HepG2 (cell line): Measurements from ENCODE around the gene CHKA. TPM values are rescaled to one million over a fixed set of nuclear protein-coding genes. Genes with fewer than 3 reads are reported as not detected.

Source experiments
- ARNTL ChIP-seq: sonication (generic); formaldehyde crosslinking; IDR thresholded peaks from 2 replicates; pipeline ENCODE4 v1.4.0; 2020; ENCODE audit warnings: mild to moderate bottlenecking, missing genetic modification reagents
- FLYWCH1 ChIP-seq: sonication (generic); formaldehyde crosslinking; IDR thresholded peaks from 2 replicates; pipeline ENCODE4 v1.8.1; 2023; ENCODE audit warnings: mild to moderate bottlenecking, missing genetic modification reagents
- GTF2F1 ChIP-seq: fragments of 150-350 bp; IDR thresholded peaks from 2 replicates; pipeline ENCODE4 v1.6.1; 2014; ENCODE audit warnings: low read length
- IRX3 ChIP-seq: sonication (generic); formaldehyde crosslinking; IDR thresholded peaks from 2 replicates; pipeline ENCODE4 v1.8.1; 2023; ENCODE audit warnings: mild to moderate bottlenecking, low read depth, missing genetic modification reagents, borderline replicate concordance
- MAX ChIP-seq: IDR thresholded peaks from 2 replicates; pipeline ENCODE4 v1.6.1; 2012; ENCODE audit warnings: inconsistent platforms
- MBNL3 ChIP-seq: fragments of 250-450 bp; sonication (Bioruptor Pico); conservative IDR thresholded peaks from 2 replicates; pipeline ENCODE4 v1.8.0; 2022; ENCODE audit warnings: mild to moderate bottlenecking, inconsistent platforms
- NFE2L2 ChIP-seq: fragments of 150-350 bp; IDR thresholded peaks from 2 replicates; pipeline ENCODE4 v1.6.1; 2014; ENCODE audit warnings: low read length
- NFIC ChIP-seq: IDR thresholded peaks from 2 replicates; pipeline ENCODE4 v1.6.1; 2012; ENCODE audit warnings: mild to moderate bottlenecking, low read length, inconsistent platforms
- NR1H2 ChIP-seq: sonication (generic); formaldehyde crosslinking; IDR thresholded peaks from 2 replicates; pipeline ENCODE4 v1.8.1; 2022; ENCODE audit warnings: low read depth, missing genetic modification reagents, borderline replicate concordance
- RAD51 ChIP-seq: fragments of 450-650 bp; IDR thresholded peaks from 2 replicates; pipeline ENCODE4 v1.6.1; 2016; ENCODE audit warnings: borderline replicate concordance
- REPIN1 ChIP-seq: sonication (generic); formaldehyde crosslinking; IDR thresholded peaks from 2 replicates; pipeline ENCODE4 v1.8.0; 2022; ENCODE audit warnings: missing genetic modification reagents, low read depth, mild to moderate bottlenecking, borderline replicate concordance
- RFX3 ChIP-seq: IDR thresholded peaks from 2 replicates; pipeline ENCODE4 v1.6.1; 2016; ENCODE audit warnings: missing biosample characterization, missing genetic modification reagents
- SAFB2 ChIP-seq: sonication (generic); formaldehyde crosslinking; IDR thresholded peaks from 2 replicates; pipeline ENCODE4 v1.5.1; 2020; ENCODE audit warnings: missing genetic modification reagents, low read depth, mild to moderate bottlenecking, borderline replicate concordance
- SAP130 ChIP-seq: IDR thresholded peaks from 2 replicates; pipeline ENCODE4 v1.6.1; 2016; ENCODE audit warnings: low read depth
- SNAI1 ChIP-seq: sonication (generic); formaldehyde crosslinking; IDR thresholded peaks from 2 replicates; pipeline ENCODE4 v1.5.0; 2020; ENCODE audit warnings: mild to moderate bottlenecking, missing genetic modification reagents, borderline replicate concordance
- THYN1 ChIP-seq: sonication (generic); formaldehyde crosslinking; IDR thresholded peaks from 2 replicates; pipeline ENCODE4 v1.8.1; 2023; ENCODE audit warnings: low read depth, mild to moderate bottlenecking, moderate library complexity, missing genetic modification reagents, borderline replicate concordance
- ZBTB38 ChIP-seq: sonication (generic); formaldehyde crosslinking; IDR thresholded peaks from 2 replicates; pipeline ENCODE4 v1.5.1; 2020; ENCODE audit warnings: mild to moderate bottlenecking, missing genetic modification reagents
- ZNF235 ChIP-seq: sonication (generic); formaldehyde crosslinking; IDR thresholded peaks from 2 replicates; pipeline ENCODE4 v1.8.1; 2023; ENCODE audit warnings: mild to moderate bottlenecking, missing genetic modification reagents, borderline replicate concordance
- ZNF335 ChIP-seq: sonication (generic); formaldehyde crosslinking; IDR thresholded peaks from 2 replicates; pipeline ENCODE4 v1.4.0; 2020; ENCODE audit warnings: missing genetic modification reagents
- ZNF576 ChIP-seq: sonication (generic); formaldehyde crosslinking; IDR thresholded peaks from 2 replicates; pipeline ENCODE4 v1.4.0; 2020; ENCODE audit warnings: mild to moderate bottlenecking, missing genetic modification reagents
- ZNF724P ChIP-seq: sonication (generic); formaldehyde crosslinking; IDR thresholded peaks from 2 replicates; pipeline ENCODE4 v1.8.0; 2022; ENCODE audit warnings: missing genetic modification reagents, borderline replicate concordance
- ZNF761 ChIP-seq: sonication (generic); formaldehyde crosslinking; conservative IDR thresholded peaks from 2 replicates; pipeline ENCODE4 v1.4.0; 2020; ENCODE audit warnings: mild to moderate bottlenecking, missing genetic modification reagents
- polyA plus RNA-seq, 8 experiments: library from polyadenylated mRNA; depleted of rRNA in 3 of 8; stranded (reverse) in 7 of 8; unstranded in 1 of 8; fragments of >200 nt; fragmentation: Illumina TruSeq in 4 of 8; extraction: Trizol in 4 of 8; gene quantifications; 2 replicates each; pipeline versions ENCODE4 v1.2.1 to v1.2.3, GENCODE V29; 2011 to 2016; ENCODE audit warnings: low read depth in 4 of 8, missing spikeins in 1 of 8, mixed read lengths in 1 of 8; ENCODE audit not compliant: insufficient read depth in 1 of 8
- total RNA-seq, 5 experiments: library from RNA; depleted of rRNA; stranded (reverse); fragments of >200 nt; fragmentation: Illumina TruSeq; extraction: Trizol; gene quantifications; 2 replicates each; pipeline ENCODE4 v1.2.3, GENCODE V29; 2016; ENCODE audit warnings: low read depth in 1 of 5
- TF ChIP-seq, protein P1 (sequence below): sonication (generic); formaldehyde crosslinking; IDR thresholded peaks from 2 replicates; pipeline ENCODE4 v1.5.1; 2020; ENCODE audit warnings: missing genetic modification reagents, mild to moderate bottlenecking, borderline replicate concordance
- TF ChIP-seq, protein P2 (sequence below): sonication (generic); formaldehyde crosslinking; IDR thresholded peaks from 2 replicates; pipeline ENCODE4 v1.4.0; 2020; ENCODE audit warnings: low read depth, mild to moderate bottlenecking, missing genetic modification reagents
- TF ChIP-seq, protein P3 (sequence below): sonication (generic); formaldehyde crosslinking; IDR thresholded peaks from 2 replicates; pipeline ENCODE4 v1.4.0; 2020; ENCODE audit warnings: missing genetic modification reagents

Gene CHKA
- total and polyA plus RNA-seq, 2 of the 13 experiments (the other 11 are each of a cell fraction or from before 2014, with no cell fraction given): 71.6 to 92.7 TPM

- no peak for TF ChIP-seq IRX3 (CRISPR knock-in tag)
- TF ChIP-seq NFIC: no peak
- TF ChIP-seq ARNTL (CRISPR knock-in tag): no peak
- TF ChIP-seq RAD51: no peak
- TF ChIP-seq ZNF235: 0 out of 2 replicates have a peak, but pooled peaks have one; percentile 44
- TF ChIP-seq, protein P1, sequence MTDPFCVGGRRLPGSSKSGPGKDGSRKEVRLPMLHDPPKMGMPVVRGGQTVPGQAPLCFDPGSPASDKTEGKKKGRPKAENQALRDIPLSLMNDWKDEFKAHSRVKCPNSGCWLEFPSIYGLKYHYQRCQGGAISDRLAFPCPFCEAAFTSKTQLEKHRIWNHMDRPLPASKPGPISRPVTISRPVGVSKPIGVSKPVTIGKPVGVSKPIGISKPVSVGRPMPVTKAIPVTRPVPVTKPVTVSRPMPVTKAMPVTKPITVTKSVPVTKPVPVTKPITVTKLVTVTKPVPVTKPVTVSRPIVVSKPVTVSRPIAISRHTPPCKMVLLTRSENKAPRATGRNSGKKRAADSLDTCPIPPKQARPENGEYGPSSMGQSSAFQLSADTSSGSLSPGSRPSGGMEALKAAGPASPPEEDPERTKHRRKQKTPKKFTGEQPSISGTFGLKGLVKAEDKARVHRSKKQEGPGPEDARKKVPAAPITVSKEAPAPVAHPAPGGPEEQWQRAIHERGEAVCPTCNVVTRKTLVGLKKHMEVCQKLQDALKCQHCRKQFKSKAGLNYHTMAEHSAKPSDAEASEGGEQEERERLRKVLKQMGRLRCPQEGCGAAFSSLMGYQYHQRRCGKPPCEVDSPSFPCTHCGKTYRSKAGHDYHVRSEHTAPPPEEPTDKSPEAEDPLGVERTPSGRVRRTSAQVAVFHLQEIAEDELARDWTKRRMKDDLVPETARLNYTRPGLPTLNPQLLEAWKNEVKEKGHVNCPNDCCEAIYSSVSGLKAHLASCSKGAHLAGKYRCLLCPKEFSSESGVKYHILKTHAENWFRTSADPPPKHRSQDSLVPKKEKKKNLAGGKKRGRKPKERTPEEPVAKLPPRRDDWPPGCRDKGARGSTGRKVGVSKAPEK (CRISPR knock-in tag): no peak
- TF ChIP-seq SAFB2 (CRISPR knock-in tag): no peak
- TF ChIP-seq, protein P2, sequence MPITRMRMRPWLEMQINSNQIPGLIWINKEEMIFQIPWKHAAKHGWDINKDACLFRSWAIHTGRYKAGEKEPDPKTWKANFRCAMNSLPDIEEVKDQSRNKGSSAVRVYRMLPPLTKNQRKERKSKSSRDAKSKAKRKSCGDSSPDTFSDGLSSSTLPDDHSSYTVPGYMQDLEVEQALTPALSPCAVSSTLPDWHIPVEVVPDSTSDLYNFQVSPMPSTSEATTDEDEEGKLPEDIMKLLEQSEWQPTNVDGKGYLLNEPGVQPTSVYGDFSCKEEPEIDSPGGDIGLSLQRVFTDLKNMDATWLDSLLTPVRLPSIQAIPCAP (CRISPR knock-in tag): no peak
- TF ChIP-seq, protein P3, sequence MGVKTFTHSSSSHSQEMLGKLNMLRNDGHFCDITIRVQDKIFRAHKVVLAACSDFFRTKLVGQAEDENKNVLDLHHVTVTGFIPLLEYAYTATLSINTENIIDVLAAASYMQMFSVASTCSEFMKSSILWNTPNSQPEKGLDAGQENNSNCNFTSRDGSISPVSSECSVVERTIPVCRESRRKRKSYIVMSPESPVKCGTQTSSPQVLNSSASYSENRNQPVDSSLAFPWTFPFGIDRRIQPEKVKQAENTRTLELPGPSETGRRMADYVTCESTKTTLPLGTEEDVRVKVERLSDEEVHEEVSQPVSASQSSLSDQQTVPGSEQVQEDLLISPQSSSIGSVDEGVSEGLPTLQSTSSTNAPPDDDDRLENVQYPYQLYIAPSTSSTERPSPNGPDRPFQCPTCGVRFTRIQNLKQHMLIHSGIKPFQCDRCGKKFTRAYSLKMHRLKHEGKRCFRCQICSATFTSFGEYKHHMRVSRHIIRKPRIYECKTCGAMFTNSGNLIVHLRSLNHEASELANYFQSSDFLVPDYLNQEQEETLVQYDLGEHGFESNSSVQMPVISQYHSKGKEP (CRISPR knock-in tag): no peak
- TF ChIP-seq MAX: 0 out of 2 replicates have a peak, but pooled peaks have one; percentile 13
- TF ChIP-seq GTF2F1: no peak
- TF ChIP-seq ZNF576: 0 out of 2 replicates have a peak, but pooled peaks have one; percentile 47
- no peak for TF ChIP-seq ZNF335
- TF ChIP-seq FLYWCH1: no peak
- TF ChIP-seq MBNL3: no peak
- no peak for TF ChIP-seq ZNF761 (CRISPR knock-in tag)
- TF ChIP-seq RFX3 (CRISPR knock-in tag): no peak
- no peak for TF ChIP-seq ZNF724P (CRISPR knock-in tag)
- TF ChIP-seq SAP130 (CRISPR knock-in tag): peak; percentile 25; the same call in 1 of the 2 replicates
- TF ChIP-seq THYN1: no peak
- no peak for TF ChIP-seq NR1H2 (CRISPR knock-in tag)
- 0 out of 2 replicates have a peak, but pooled peaks have one; percentile 17 for TF ChIP-seq ZBTB38
- TF ChIP-seq NFE2L2: no peak
- peak; percentile 54; the same call in 1 of the 2 replicates for TF ChIP-seq SNAI1
- no peak for TF ChIP-seq REPIN1
These were observed 99.9 kb downstream of the CHKA start (continued) for GRCh38 chr11:68021167-68021787.
